ENCODE results near the gene MTF2.

The MTF2 gene

DNA sequence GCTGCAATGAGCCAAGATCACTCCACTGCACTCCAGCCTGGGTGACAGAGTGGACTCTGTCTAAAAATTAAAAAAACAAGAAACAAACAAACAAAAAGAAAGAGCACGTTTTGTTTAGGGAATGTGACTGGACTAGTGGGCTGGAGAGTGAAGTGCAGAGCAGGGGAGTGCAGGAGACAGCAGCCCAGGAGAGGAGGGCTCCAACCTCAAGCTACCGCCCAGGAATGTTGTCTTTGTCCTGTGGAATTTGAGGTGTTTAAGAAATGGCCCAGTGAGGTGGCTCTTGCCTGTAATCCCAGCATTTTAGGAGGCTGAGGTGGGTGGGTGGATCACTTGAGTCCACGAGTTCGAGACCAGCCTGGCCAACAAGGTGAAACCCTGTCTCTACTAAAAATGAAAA, 42.4 kb upstream of the MTF2 start:
- POLR2A ChIA-PET (ENCODE audit: low non-redundant PET) = no interaction called here
- CTCF ChIA-PET = no interaction called here
- TF ChIP-seq, protein P1, sequence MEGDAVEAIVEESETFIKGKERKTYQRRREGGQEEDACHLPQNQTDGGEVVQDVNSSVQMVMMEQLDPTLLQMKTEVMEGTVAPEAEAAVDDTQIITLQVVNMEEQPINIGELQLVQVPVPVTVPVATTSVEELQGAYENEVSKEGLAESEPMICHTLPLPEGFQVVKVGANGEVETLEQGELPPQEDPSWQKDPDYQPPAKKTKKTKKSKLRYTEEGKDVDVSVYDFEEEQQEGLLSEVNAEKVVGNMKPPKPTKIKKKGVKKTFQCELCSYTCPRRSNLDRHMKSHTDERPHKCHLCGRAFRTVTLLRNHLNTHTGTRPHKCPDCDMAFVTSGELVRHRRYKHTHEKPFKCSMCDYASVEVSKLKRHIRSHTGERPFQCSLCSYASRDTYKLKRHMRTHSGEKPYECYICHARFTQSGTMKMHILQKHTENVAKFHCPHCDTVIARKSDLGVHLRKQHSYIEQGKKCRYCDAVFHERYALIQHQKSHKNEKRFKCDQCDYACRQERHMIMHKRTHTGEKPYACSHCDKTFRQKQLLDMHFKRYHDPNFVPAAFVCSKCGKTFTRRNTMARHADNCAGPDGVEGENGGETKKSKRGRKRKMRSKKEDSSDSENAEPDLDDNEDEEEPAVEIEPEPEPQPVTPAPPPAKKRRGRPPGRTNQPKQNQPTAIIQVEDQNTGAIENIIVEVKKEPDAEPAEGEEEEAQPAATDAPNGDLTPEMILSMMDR (conservative IDR thresholded peaks at IDR 0.05; ENCODE audit: low read depth) = no peak
- no peak overlapping the region for H3K27ac ChIP-seq
- DNase-seq (ENCODE audit: low spot score) = no peak

DNA sequence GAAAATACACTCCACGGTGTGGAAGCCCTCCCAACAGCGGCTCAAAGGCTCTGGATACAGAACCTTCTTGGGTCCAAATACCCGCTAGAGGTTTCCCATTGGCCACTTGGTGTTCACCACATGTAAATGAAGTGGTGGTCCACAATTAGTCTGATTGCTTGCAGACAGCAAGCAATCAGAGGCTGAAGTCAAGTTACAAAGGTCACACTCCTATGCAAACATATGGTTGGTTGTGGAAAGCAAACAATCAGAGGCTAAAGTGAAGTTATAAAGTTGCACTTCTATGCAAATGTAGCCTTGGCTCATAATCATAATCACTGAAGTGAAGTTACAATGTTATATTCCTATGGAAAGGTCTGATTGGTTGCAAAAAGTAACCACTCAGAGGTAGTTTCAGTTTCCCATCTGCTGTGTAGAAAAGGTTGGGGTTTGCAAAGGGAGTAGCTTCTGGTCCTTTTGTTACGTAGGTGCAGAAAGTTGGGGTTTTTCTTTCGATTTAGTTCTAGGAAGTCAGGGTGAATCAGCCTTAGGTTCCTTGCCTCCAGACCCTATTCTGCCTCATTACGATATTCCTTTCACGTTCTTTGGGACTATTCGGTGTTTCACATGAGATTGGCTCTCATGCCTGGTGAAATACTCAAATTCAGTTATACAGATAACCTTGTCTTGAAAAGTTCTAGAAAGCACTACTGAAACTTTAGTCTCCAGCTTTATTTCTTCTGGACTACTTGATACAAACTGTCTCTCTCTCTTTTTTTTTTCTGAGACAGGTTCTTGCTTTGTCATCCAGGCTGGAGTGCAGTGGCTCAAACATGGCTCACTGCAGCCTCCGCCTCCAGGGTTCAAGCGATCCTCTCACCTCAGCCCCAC, 36.7 kb upstream of the MTF2 start:
- no peak overlapping the region for H3K27ac ChIP-seq
- ChIA-PET POLR2A (ENCODE audit: low non-redundant PET) (no interaction called here), CTCF (interaction anchor here (0.6 to 0.8 kb wide), 2 partner anchors 14 to 20 kb away, joined by 3 to 5 read pairs; no protein-coding TSS in a partner anchor)
- DNase-seq (ENCODE audit: low spot score) = no peak
- TF ChIP-seq, protein P1 (conservative IDR thresholded peaks at IDR 0.05; ENCODE audit: low read depth) = no peak

DNA sequence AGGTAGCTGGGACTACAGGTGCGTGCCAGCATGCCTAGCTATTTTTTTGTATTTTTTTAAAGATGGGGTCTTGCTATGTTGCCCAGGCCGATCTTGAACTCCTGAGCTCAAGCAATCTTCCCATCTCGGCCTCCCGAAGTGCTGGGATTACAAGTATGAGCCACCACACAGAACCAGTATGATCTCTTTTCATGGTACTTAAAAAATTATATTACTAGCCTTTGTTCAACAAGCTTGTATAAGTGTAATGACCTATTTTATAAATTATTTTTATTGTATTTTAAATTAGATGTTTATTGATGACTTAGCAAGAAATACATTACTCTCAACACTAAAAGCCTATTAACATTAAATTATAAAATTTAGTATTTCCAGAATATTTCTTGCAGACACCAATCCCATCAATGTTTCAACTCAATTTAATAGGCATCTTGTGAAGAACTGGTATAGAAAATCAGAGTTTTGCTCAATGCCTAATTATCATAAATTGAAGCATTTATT, 36.0 kb upstream of the MTF2 start:
- TF ChIP-seq, protein P1 (conservative IDR thresholded peaks at IDR 0.05; ENCODE audit: low read depth) = no peak
- no peak overlapping the region for H3K27ac ChIP-seq
- POLR2A ChIA-PET (ENCODE audit: low non-redundant PET) = no interaction called here
- DNase-seq (ENCODE audit: low spot score) = no peak
- CTCF ChIA-PET = interaction anchor here (0.8 kb wide), 1 partner anchor 19 kb away, joined by 5 read pairs; no protein-coding TSS in a partner anchor

DNA sequence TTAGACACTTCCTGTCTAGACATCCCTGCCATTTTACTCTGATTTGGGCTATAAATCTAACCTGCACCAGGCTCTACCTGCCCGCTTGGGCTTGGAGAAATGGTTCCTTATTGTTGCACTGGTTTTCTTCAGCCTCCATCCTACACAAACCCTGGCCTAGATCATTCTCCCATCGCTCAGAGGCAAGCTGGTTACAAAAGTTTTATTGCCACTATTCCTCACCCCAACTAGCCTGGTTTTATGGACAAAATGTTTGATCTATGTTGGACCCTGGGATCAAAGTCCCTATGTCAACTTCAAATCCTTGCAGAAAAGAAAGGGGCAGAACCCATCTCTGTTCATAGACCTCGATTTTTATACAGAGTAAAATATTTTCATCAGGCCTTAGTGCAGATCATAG, 31.5 kb upstream of the MTF2 start:
- H3K27ac ChIP-seq = no peak overlapping the region
- no peak for DNase-seq (ENCODE audit: low spot score)
- TF ChIP-seq, protein P1 (conservative IDR thresholded peaks at IDR 0.05; ENCODE audit: low read depth) = no peak
- CTCF ChIA-PET = interaction anchor here (0.5 to 0.7 kb wide), 2 partner anchors 166 to 795 kb away, joined by 4 read pairs; no protein-coding TSS in a partner anchor
- POLR2A ChIA-PET (ENCODE audit: low non-redundant PET) = no interaction called here

DNA sequence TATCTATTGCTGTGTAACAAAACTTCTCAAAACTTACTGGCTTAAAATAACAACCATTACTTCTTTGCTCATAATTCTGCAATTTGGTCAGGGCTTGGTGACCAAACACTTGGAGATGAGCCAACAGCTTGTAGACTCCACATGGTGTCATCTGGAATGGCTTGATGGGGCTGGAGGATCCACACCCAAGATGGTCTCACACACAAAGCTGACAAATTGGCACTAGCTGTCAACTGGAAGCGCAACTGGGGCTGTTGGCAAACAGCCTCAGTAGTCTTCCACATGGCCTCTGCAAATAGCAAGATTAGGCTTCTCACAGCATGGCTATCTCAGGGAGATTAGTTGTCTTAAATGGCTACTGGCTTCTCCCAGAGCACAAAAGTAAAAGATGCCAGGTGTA, 27.1 kb upstream of the MTF2 start:
- no peak for DNase-seq (ENCODE audit: low spot score)
- TF ChIP-seq, protein P1 (conservative IDR thresholded peaks at IDR 0.05; ENCODE audit: low read depth) = no peak
- no peak overlapping the region for H3K27ac ChIP-seq
- ChIA-PET CTCF (no interaction called here), POLR2A (ENCODE audit: low non-redundant PET) (no interaction called here)

DNA sequence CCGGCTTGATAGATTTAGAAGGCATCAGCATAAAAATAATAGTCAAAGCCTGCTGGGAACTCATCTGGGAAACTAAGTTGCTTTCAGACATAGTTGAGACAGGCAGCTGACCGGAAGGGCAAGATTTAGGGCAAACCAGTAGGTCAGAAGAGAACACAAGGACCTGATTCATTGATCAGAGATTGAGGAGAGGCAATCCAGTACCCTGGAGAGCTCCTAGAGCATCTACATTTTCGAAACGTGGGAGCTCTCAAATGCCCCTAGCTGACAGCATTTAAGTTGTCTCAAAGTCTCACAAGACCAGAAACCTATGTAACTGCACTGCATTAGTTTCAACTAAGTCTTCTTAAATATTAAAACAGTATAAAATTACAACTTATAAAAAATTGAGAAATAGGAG, 22.9 kb upstream of the MTF2 start:
- no peak for DNase-seq (ENCODE audit: low spot score)
- CTCF ChIA-PET = interaction anchor here (0.6 kb wide), 1 partner anchor 14 kb away, joined by 3 read pairs; no protein-coding TSS in a partner anchor
- POLR2A ChIA-PET (ENCODE audit: low non-redundant PET) = no interaction called here
- TF ChIP-seq, protein P1 (conservative IDR thresholded peaks at IDR 0.05; ENCODE audit: low read depth) = no peak
- no peak overlapping the region for H3K27ac ChIP-seq

Data from RWPE1 (cell line).